A673 (cell line): Measurements from ENCODE around the gene CIZ1.

Experiments
- EZH2 ChIP-seq: fragments of 200-600 bp; sonication (generic); IDR thresholded peaks from 2 replicates; pipeline ENCODE4 v1.6.1; 2017; ENCODE audit warnings: borderline replicate concordance, low read depth, mild to moderate bottlenecking, mixed read lengths, antibody characterized with exemption, low read length; ENCODE audit not compliant: poor library complexity, severe bottlenecking
- TF ChIP-seq, protein P1 (sequence below): fragments of 300-800, 200-600 bp; sonication (generic); conservative IDR thresholded peaks from 2 replicates; pipeline ENCODE4 v1.5.1; 2017; ENCODE audit warnings: low read depth, mild to moderate bottlenecking, antibody characterized with exemption, low read length, moderate library complexity, mixed read lengths

DNA sequence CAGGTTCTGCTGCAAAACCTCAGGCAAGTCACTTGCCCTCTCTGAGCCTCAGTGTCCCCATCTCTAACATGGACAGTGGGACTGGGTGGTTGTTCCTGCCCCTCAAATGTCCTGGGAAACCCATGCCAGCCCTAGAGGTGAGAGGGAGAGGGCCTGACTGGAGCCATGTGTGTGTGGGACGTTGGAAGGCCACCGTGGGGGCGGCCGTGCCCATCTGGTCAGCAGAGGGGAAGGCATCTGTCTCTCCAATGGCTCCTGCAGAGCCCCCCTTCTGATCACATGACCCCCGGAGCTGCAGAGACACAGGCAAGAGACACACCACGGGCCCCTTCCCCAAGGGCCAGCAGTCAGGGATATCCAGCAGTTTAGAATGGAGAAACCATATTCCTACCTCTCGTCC is 13.5 kb upstream of the CIZ1 start:
- TF ChIP-seq, protein P1, sequence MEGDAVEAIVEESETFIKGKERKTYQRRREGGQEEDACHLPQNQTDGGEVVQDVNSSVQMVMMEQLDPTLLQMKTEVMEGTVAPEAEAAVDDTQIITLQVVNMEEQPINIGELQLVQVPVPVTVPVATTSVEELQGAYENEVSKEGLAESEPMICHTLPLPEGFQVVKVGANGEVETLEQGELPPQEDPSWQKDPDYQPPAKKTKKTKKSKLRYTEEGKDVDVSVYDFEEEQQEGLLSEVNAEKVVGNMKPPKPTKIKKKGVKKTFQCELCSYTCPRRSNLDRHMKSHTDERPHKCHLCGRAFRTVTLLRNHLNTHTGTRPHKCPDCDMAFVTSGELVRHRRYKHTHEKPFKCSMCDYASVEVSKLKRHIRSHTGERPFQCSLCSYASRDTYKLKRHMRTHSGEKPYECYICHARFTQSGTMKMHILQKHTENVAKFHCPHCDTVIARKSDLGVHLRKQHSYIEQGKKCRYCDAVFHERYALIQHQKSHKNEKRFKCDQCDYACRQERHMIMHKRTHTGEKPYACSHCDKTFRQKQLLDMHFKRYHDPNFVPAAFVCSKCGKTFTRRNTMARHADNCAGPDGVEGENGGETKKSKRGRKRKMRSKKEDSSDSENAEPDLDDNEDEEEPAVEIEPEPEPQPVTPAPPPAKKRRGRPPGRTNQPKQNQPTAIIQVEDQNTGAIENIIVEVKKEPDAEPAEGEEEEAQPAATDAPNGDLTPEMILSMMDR, result no peak
- TF ChIP-seq EZH2, result no peak
